HepG2 (cell line): Measurements from ENCODE around the gene GPX1.

ENCODE experiments used
- ARNT2 ChIP-seq: sonication (generic); formaldehyde crosslinking; IDR thresholded peaks from 2 replicates; pipeline ENCODE4 v1.8.0; 2022; ENCODE audit warnings: mild to moderate bottlenecking, low read depth, missing genetic modification reagents, moderate library complexity
- CEBPB ChIP-seq: IDR thresholded peaks from 2 replicates; pipeline ENCODE4 v1.6.1; 2011; ENCODE audit warnings: low read depth, low read length, improper control_type of control experiment, borderline replicate concordance
- CTCF ChIP-seq: sonication (generic); formaldehyde crosslinking; IDR thresholded peaks from 2 replicates; pipeline ENCODE4 v1.5.0; 2020; ENCODE audit warnings: mild to moderate bottlenecking, missing genetic modification reagents, moderate library complexity
- KDM5B ChIP-seq: sonication (generic); formaldehyde crosslinking; IDR thresholded peaks from 2 replicates; pipeline ENCODE4 v1.4.0; 2020; ENCODE audit warnings: missing genetic modification reagents, mild to moderate bottlenecking, borderline replicate concordance
- MXI1 ChIP-seq: IDR thresholded peaks from 3 replicates; pipeline ENCODE4 v1.6.1; 2012; ENCODE audit warnings: low read depth, low read length, inconsistent platforms, borderline replicate concordance
- POGZ ChIP-seq: sonication (generic); formaldehyde crosslinking; IDR thresholded peaks from 2 replicates; pipeline ENCODE4 v1.4.0; 2020; ENCODE audit warnings: mild to moderate bottlenecking, missing genetic modification reagents
- POLR2AphosphoS2 ChIP-seq: IDR thresholded peaks from 2 replicates; pipeline ENCODE4 v1.6.1; 2011; ENCODE audit warnings: low read depth, low read length, improper control_type of control experiment
- TAF1 ChIP-seq: sonication (generic); formaldehyde crosslinking; IDR thresholded peaks from 2 replicates; pipeline ENCODE4 v1.4.0; 2020; ENCODE audit warnings: missing genetic modification reagents
- TCF7 ChIP-seq: sonication (generic); IDR thresholded peaks from 2 replicates; pipeline ENCODE4 v1.6.1; 2016; ENCODE audit warnings: antibody characterized with exemption, low read depth
- ZBTB42 ChIP-seq: sonication (generic); formaldehyde crosslinking; IDR thresholded peaks from 2 replicates; pipeline ENCODE4 v1.5.0; 2020; ENCODE audit warnings: mild to moderate bottlenecking, missing genetic modification reagents
- ZNF652 ChIP-seq: IDR thresholded peaks from 2 replicates; pipeline ENCODE4 v1.6.1; 2016; ENCODE audit warnings: low read depth, borderline replicate concordance
- ZNF780A ChIP-seq: sonication (generic); formaldehyde crosslinking; IDR thresholded peaks from 2 replicates; pipeline ENCODE4 v1.8.0; 2022; ENCODE audit warnings: mild to moderate bottlenecking, missing genetic modification reagents, moderate library complexity

- TF ChIP-seq KDM5B (CRISPR knock-in tag) = no peak
- no peak for TF ChIP-seq CTCF
- TF ChIP-seq ZNF780A = no peak
- TF ChIP-seq CEBPB = no peak
- TF ChIP-seq ARNT2 (CRISPR knock-in tag) = no peak
- TF ChIP-seq MXI1 = no peak
- no peak for TF ChIP-seq ZNF652 (CRISPR knock-in tag)
- no peak for TF ChIP-seq ZBTB42 (CRISPR knock-in tag)
- TF ChIP-seq POLR2AphosphoS2 = no peak
- TF ChIP-seq TCF7 = no peak
- TF ChIP-seq TAF1 (CRISPR knock-in tag) = no peak
- no peak for TF ChIP-seq POGZ (CRISPR knock-in tag)
Observed at GRCh38 chr3:49385617-49386016, 27.5 kb upstream of the GPX1 start.
